Measurements from ENCODE around the gene TRIM62.
A peak's percentile ranks its signal among the peaks of the same experiment; 100 is the strongest.

The TRIM62 gene

GRCh38 chr1:33180911-33181890, 642 bp downstream of the TRIM62 start:
- no peak for TF ChIP-seq CTCF (IDR thresholded peaks at IDR 0.05; ENCODE audit: low read depth, low read length)
- peak; percentile 34 to 43 for DNase-seq (ENCODE audit: low read depth in 2 of 2)
- peak overlapping the region; percentile 82 to 85 for H3K4me3 ChIP-seq (replicated peaks in 1 of 2; ENCODE audit: low read depth in 2 of 2, low read length in 2 of 2)

- peak; percentile 81 to 90 for DNase-seq (ENCODE audit: low read depth in 2 of 2)
- H3K4me3 ChIP-seq (replicated peaks in 1 of 2; ENCODE audit: low read depth in 2 of 2, low read length in 2 of 2), result peak overlapping the region; percentile 40 to 62
- TF ChIP-seq CTCF (IDR thresholded peaks at IDR 0.05; ENCODE audit: low read depth, low read length), result no peak
Observed at GRCh38 chr1:33180226-33180910, 1.5 kb downstream of the TRIM62 start.

DNA sequence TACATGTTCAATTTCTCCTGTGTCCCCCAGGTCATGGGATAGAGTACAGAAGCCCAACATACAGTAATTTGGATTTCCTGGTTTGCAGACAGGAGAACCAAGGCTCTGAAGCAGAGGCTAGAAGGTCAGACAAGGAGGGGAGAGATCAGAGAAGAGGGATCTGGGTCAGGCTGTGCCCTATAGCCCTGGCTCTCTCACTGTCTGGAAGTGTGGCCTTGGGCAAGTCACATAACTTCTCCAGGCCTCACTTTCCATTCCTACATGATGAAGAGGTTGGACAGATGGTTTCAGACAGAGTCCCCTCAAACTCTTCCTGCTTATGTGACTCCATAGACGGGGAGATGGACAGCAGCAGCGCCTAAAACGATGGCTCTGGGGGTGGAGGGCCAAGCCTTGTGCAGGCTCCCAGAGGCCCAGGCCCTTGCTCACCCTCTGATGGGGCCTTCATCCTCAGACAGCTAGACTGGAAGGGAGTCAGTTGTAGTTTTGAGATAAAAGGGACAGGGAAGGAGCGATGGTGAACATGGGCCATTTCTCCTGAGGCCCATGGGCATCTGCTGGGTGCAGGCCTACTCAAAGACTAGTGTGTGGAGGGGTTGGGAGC, 2.9 kb downstream of the TRIM62 start:
- no peak for DNase-seq (ENCODE audit: low read depth in 2 of 2)
- TF ChIP-seq CTCF (IDR thresholded peaks at IDR 0.05; ENCODE audit: low read depth, low read length), result no peak
- no peak overlapping the region for H3K4me3 ChIP-seq (replicated peaks in 1 of 2; ENCODE audit: low read depth in 2 of 2, low read length in 2 of 2)

- DNase-seq (ENCODE audit: low read depth in 2 of 2), result no peak
- TF ChIP-seq CTCF (IDR thresholded peaks at IDR 0.05; ENCODE audit: low read depth, low read length), result no peak
- H3K4me3 ChIP-seq (replicated peaks in 1 of 2; ENCODE audit: low read depth in 2 of 2, low read length in 2 of 2), result no peak overlapping the region
Observed at GRCh38 chr1:33177996-33178540, 3.8 kb downstream of the TRIM62 start.

- no peak for DNase-seq (ENCODE audit: low read depth in 2 of 2)
- TF ChIP-seq CTCF (IDR thresholded peaks at IDR 0.05; ENCODE audit: low read depth, low read length), result no peak
- H3K4me3 ChIP-seq (replicated peaks in 1 of 2; ENCODE audit: low read depth in 2 of 2, low read length in 2 of 2), result no peak overlapping the region
Observed at GRCh38 chr1:33176887-33177286, 5.0 kb downstream of the TRIM62 start.

DNA sequence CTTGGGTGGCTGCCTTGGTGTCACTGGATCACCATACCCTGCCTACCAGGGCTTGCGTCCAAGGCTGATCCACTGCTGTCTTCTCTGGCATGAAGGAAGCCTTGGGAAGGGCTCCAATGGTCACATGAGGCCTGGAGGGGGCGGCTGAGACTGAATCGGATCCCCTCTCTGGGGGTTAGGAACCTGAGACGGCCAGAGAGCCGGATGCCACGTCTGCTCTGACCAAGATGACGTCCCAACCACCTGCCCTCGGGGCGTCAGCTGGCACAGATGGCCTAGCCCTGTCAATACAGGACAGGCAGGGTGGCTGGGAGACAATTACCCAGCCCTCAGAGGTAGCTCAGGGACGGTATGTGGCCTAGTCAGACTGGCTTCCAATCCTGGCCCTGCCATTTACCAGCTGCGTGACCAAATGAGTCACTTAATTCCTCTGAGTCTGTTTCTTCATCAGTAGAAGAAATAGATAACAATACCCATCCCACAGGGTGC, 5.4 kb downstream of the TRIM62 start:
- DNase-seq (ENCODE audit: low read depth in 2 of 2), result peak; percentile 20 to 61
- H3K4me3 ChIP-seq (replicated peaks in 1 of 2; ENCODE audit: low read depth in 2 of 2, low read length in 2 of 2), result no peak overlapping the region
- TF ChIP-seq CTCF (IDR thresholded peaks at IDR 0.05; ENCODE audit: low read depth, low read length), result no peak

Measured in cardiac fibroblast (primary cell).